Right atrium auricular region (tissue), 2 donors: ENCODE measurements around the gene MMAB. TPM values are rescaled to one million over a fixed set of nuclear protein-coding genes. Genes with fewer than 3 reads are reported as not detected.
"Not testable (repeated sequence)": the region's sequence is repeated elsewhere in the genome, so short reads cannot be mapped to it uniquely, and the experiment has no call there.

Source experiments
- DNase-seq: peaks from one replicate; pipeline ENCODE4 v3.0.0-alpha.2; 2019; ENCODE audit warnings: low spot score
- H3K27ac ChIP-seq, 2 donors: fragments of 200-600 bp; sonication (generic); 1 replicate in 1 of 2; 2 replicates in 1 of 2; pipeline ENCODE4 v1.5.1; 2016 to 2019
- H3K27me3 ChIP-seq, 2 donors: fragments of 200-600 bp; sonication (generic); one replicate each; pipeline versions ENCODE4 v1.5.1 to v1.6.0; 2017 to 2019
- H3K36me3 ChIP-seq: fragments of 200-600 bp; sonication (generic); one replicate; pipeline ENCODE4 v1.5.1; 2016
- H3K4me1 ChIP-seq, 2 donors: fragments of 200-600 bp; sonication (generic); one replicate each; pipeline versions ENCODE4 v1.5.1 to v1.6.0; 2017 to 2019
- H3K4me3 ChIP-seq, 2 donors: fragments of 200-600 bp; sonication (generic); 1 replicate in 1 of 2; 2 replicates in 1 of 2; pipeline ENCODE4 v1.5.1; 2017 to 2019; ENCODE audit warnings: mild to moderate bottlenecking in 1 of 2, moderate library complexity in 1 of 2
- H3K9me3 ChIP-seq, 2 donors: fragments of 200-600 bp; sonication (generic); one replicate each; pipeline ENCODE4 v1.5.1; 2019
- total RNA-seq, 2 donors: library from RNA; depleted of rRNA; stranded (reverse); fragments of >200 nt; gene quantifications; one replicate each; pipeline ENCODE4 v1.1.0, GENCODE V29; 2016
- TF ChIP-seq, protein P1 (sequence below), 2 donors: fragments of 200-600 bp; sonication (generic); IDR thresholded peaks; one replicate each; pipeline ENCODE4 v1.5.1; 2019; ENCODE audit warnings: antibody characterized with exemption in 2 of 2

The MMAB gene
- total RNA-seq, 2 donors from 2014 or later, result 30.3 to 53.1 TPM

DNA sequence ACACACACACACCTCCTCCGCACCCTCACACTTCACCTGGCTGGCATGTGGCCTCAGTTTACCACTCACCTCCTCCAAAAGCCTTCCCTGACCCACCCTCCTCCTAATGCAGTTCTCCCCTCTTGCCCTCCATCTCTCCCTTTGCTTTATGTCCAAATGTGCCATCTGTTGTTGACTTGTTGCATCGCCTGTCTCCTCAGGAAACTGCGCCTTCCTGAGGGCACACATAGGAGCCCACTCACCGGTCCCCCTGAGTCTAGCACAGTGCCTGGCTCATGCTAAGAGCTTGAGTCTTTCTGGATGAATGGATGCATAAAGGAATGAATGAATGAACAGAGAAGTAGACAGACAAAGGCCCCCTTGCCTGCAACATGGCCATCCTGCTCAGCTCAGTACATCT, 34.3 kb upstream of the MMAB start:
- Histone ChIP-seq H3K9me3 (no peaks in the 10 kb centered on the region), H3K27me3 (no peaks in the 10 kb centered on the region), H3K4me1 (peaks cover 0 to 15% of the 10 kb centered on the region in 2 donors), H3K4me3 (no peak overlapping the region), H3K27ac (no peak overlapping the region), H3K36me3 (no peaks in the 10 kb centered on the region)
- TF ChIP-seq, protein P1, sequence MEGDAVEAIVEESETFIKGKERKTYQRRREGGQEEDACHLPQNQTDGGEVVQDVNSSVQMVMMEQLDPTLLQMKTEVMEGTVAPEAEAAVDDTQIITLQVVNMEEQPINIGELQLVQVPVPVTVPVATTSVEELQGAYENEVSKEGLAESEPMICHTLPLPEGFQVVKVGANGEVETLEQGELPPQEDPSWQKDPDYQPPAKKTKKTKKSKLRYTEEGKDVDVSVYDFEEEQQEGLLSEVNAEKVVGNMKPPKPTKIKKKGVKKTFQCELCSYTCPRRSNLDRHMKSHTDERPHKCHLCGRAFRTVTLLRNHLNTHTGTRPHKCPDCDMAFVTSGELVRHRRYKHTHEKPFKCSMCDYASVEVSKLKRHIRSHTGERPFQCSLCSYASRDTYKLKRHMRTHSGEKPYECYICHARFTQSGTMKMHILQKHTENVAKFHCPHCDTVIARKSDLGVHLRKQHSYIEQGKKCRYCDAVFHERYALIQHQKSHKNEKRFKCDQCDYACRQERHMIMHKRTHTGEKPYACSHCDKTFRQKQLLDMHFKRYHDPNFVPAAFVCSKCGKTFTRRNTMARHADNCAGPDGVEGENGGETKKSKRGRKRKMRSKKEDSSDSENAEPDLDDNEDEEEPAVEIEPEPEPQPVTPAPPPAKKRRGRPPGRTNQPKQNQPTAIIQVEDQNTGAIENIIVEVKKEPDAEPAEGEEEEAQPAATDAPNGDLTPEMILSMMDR (IDR thresholded peaks at IDR 0.05), result no peak
- no peak for DNase-seq

DNA sequence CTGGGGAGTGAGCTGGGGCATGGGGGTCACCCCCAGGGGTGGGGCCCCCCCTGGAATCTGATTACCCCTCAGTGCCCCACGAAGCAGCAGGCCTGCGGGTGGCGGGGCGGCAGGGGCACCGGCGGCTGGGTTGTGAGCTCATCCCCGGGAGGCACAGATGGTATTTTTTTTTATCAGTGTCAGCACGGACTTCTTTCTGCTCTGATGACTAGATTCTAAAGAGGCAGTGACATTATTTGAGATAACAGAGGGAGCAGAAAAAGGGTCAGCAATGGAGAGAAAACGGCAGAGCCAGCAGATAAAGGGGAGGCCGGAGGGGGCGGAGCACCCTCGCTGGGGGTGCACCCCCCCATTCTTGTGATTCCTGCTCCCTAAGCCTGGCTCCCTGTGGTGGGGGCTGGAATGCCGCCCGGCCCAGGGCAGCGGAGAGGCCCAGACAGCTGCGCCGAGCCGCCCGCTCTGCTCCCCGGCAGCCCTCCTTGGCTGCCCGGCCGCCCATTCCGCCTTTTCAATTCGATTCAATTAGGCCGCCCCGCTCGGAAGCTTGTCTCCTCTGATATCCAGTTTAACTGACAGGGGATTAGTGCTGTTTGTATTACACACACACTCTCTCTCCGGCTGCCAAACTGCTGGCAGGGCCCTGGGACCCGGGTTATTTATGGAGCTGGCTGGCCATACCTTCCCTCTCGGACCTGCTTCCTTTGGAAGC, 33.2 kb upstream of the MMAB start:
- TF ChIP-seq, protein P1 (IDR thresholded peaks at IDR 0.05), result no peak
- peak overlapping the region; percentile 73 to 89 for H3K27ac ChIP-seq
- no peaks in the 10 kb centered on the region for H3K36me3 ChIP-seq
- no peaks in the 10 kb centered on the region for H3K9me3 ChIP-seq
- H3K27me3 ChIP-seq, result no peaks in the 10 kb centered on the region
- no peak for DNase-seq
- H3K4me3 ChIP-seq, result peak overlapping the region in 1 of 2 donors; percentile 29
- peaks cover 0 to 15% of the 10 kb centered on the region in 2 donors for H3K4me1 ChIP-seq

DNA sequence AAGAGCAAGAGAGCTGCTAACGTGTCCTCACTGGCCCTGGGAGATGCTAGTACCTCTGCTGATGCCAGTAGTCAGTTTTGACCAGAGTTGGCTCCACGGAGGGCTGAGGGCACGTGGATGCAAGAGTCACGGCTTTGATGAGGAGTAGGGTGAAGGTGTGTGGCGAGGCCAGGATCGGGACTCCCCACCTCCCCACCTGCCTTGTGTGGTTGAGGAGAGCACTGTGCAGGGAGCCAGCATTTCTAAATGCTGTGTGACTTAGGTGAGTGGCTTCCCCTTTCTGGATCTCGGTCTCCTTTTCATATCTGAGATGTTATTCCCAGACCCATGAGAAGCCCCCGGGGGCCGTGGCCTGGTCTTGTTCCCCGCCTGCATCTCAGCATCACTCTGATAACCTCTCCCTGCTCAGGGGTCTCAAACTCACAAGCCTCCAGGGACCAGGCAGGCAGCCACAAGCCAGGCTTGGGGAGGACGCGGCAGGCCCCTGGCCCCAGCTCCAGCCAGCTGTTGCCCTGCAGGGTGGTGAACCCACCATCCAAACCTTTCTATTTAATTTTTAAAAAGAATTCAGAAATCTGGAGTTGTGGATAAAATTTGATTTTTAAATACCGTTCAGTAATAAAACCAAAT, 32.4 kb upstream of the MMAB start:
- H3K27me3 ChIP-seq, result no peaks in the 10 kb centered on the region

DNA sequence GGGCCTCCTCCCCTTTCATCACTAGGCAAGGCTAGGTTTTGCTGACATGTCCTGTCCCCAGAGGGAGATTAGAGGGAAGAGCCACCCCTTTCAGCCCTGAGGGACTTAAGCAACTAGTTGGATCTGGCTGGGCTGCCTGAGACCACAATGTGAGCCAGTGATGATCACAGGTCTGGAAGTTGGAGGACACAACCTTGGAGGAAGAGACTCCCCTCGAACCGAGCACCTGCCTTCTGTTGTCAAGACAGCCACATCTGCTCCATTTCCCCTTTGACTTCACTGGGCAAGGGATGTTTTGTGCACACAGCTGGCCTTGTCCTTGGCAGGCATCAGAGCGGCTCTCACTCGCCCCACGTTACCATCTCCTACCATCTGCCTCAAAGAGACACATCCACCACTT, 31.7 kb upstream of the MMAB start:
- no peak for DNase-seq
- no peaks in the 10 kb centered on the region for H3K27me3 ChIP-seq
- TF ChIP-seq, protein P1 (IDR thresholded peaks at IDR 0.05), result no peak

More for the DNA sequence above, 32.4 kb upstream of the MMAB start:
- no peaks in the 10 kb centered on the region for H3K9me3 ChIP-seq
- DNase-seq, result no peak
- peaks cover 0 to 15% of the 10 kb centered on the region in 2 donors for H3K4me1 ChIP-seq
- no peaks in the 10 kb centered on the region for H3K36me3 ChIP-seq
- H3K27ac ChIP-seq, result peak overlapping the region in 1 of 2 donors; percentile 89
- H3K4me3 ChIP-seq, result no peak overlapping the region
- TF ChIP-seq, protein P1 (IDR thresholded peaks at IDR 0.05), result no peak

GRCh38 chr12:109604132-109604585, 30.9 kb upstream of the MMAB start:
- no peaks in the 10 kb centered on the region for H3K27me3 ChIP-seq
- no peaks in the 10 kb centered on the region for H3K9me3 ChIP-seq
- TF ChIP-seq, protein P1 (IDR thresholded peaks at IDR 0.05), result no peak
- H3K4me3 ChIP-seq, result no peak overlapping the region
- H3K36me3 ChIP-seq, result no peaks in the 10 kb centered on the region
- H3K27ac ChIP-seq, result no peak overlapping the region
- peaks cover 0 to 15% of the 10 kb centered on the region in 2 donors for H3K4me1 ChIP-seq
- no peak for DNase-seq

More for the DNA sequence above, 31.7 kb upstream of the MMAB start:
- Histone ChIP-seq H3K4me1 (peaks cover 0 to 15% of the 10 kb centered on the region in 2 donors), H3K36me3 (no peaks in the 10 kb centered on the region), H3K9me3 (no peaks in the 10 kb centered on the region), H3K4me3 (no peak overlapping the region), H3K27ac (no peak overlapping the region)

DNA sequence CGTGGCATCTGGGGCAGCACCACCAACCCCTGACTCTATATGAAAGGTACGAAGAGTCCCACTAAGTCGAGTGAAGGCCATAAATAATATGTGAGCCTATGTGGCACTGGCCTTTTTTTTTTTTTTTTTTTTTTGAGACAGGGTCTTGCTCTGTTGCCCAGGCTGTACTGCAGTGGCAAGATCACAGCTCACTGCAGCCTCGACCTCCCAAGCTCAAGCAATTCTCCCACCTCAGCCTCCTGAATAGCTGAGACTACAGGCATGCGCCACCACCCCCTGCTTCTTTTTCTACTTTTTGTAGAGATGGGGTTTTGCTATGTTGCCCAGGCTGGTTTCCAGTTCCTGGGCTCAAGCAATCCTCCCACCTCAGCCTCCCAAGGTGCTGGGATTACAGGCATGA, 28.8 kb upstream of the MMAB start:
- peaks cover 0 to 25% of the 10 kb centered on the region in 2 donors for H3K4me1 ChIP-seq
- not testable (repeated sequence) for H3K9me3 ChIP-seq, H3K27me3 ChIP-seq, DNase-seq, H3K36me3 ChIP-seq, H3K4me3 ChIP-seq, H3K27ac ChIP-seq
